Measurements from ENCODE around the gene SALL1.

The SALL1 gene

GRCh38 chr16:51095084-51095881 lies 55.8 kb downstream of the SALL1 start:
- no peak for DNase-seq
- no peak overlapping the region for H3K27ac ChIP-seq
- TF ChIP-seq CTCF (IDR thresholded peaks at IDR 0.05; ENCODE audit: low read depth, low read length), result no peak
- H3K27me3 ChIP-seq (ENCODE audit: insufficient read depth, low read depth, severe bottlenecking), result no peaks in the 10 kb centered on the region
- no peaks in the 10 kb centered on the region for H3K36me3 ChIP-seq
- H3K9me3 ChIP-seq (ENCODE audit: severe bottlenecking), result no peaks in the 10 kb centered on the region
- no peak overlapping the region for H3K4me3 ChIP-seq (ENCODE audit: low read depth, low read length)

- no peak for TF ChIP-seq CTCF (IDR thresholded peaks at IDR 0.05; ENCODE audit: low read depth, low read length)
- H3K4me3 ChIP-seq (ENCODE audit: low read depth, low read length), result no peak overlapping the region
- no peak for DNase-seq
- H3K27me3 ChIP-seq (ENCODE audit: insufficient read depth, low read depth, severe bottlenecking), result no peaks in the 10 kb centered on the region
- H3K36me3 ChIP-seq, result no peaks in the 10 kb centered on the region
- H3K9me3 ChIP-seq (ENCODE audit: severe bottlenecking), result no peaks in the 10 kb centered on the region
- H3K27ac ChIP-seq, result no peak overlapping the region
Observed at GRCh38 chr16:51093726-51094280, 57.3 kb downstream of the SALL1 start.
